H9 (cell line): ENCODE measurements around the gene NET1. TPM values are rescaled to one million over a fixed set of nuclear protein-coding genes. Genes with fewer than 3 reads are reported as not detected.

Source experiments
- DNase-seq: peaks from one replicate; pipeline ENCODE4 v3.0.0-alpha.2; 2017
- H2AFZ ChIP-seq: one replicate; pipeline ENCODE4 v1.6.1; 2013; ENCODE audit warnings: mild to moderate bottlenecking, low read length, control low read depth, moderate library complexity
- H2AK5ac ChIP-seq: 2 replicates; pipeline ENCODE4 v1.6.1; 2013; ENCODE audit warnings: low read length, control low read depth, mixed read lengths; ENCODE audit not compliant: insufficient read length
- H2BK120ac ChIP-seq: one replicate; pipeline ENCODE4 v1.6.1; 2013; ENCODE audit warnings: low read depth, mild to moderate bottlenecking, low read length, control low read depth, inconsistent platforms; ENCODE audit not compliant: poor library complexity, severe bottlenecking
- H2BK12ac ChIP-seq: 2 replicates; pipeline ENCODE4 v1.6.1; 2013; ENCODE audit warnings: low read length, control low read depth, mixed read lengths, low read depth; ENCODE audit not compliant: insufficient read length
- H2BK15ac ChIP-seq: 2 replicates; pipeline ENCODE4 v1.6.1; 2013; ENCODE audit warnings: low read depth, low read length, control low read depth
- H2BK20ac ChIP-seq: one replicate; pipeline ENCODE4 v1.6.1; 2013; ENCODE audit warnings: low read depth, mild to moderate bottlenecking, low read length, control low read depth, inconsistent platforms; ENCODE audit not compliant: poor library complexity, severe bottlenecking
- H2BK5ac ChIP-seq: 2 replicates; pipeline ENCODE4 v1.6.1; 2013; ENCODE audit warnings: low read length, control low read depth, mixed read lengths; ENCODE audit not compliant: insufficient read length
- H3K14ac ChIP-seq: 2 replicates; pipeline ENCODE4 v1.6.1; 2013; ENCODE audit warnings: low read length, control low read depth; ENCODE audit not compliant: insufficient read depth
- H3K18ac ChIP-seq: 2 replicates; pipeline ENCODE4 v1.6.1; 2013; ENCODE audit warnings: low read depth, mild to moderate bottlenecking, mixed read lengths, low read length, control low read depth; ENCODE audit not compliant: insufficient read length
- H3K23ac ChIP-seq: 2 replicates; pipeline ENCODE4 v1.6.1; 2013; ENCODE audit warnings: low read length, control low read depth, mixed read lengths, low read depth; ENCODE audit not compliant: insufficient read length
- H3K23me2 ChIP-seq: 2 replicates; pipeline ENCODE4 v1.6.1; 2013; ENCODE audit warnings: low read depth, mild to moderate bottlenecking, mixed read lengths, low read length, control low read depth; ENCODE audit not compliant: insufficient read length, poor library complexity, severe bottlenecking
- H3K27ac ChIP-seq: 2 replicates; pipeline ENCODE4 v1.5.1; 2013; ENCODE audit warnings: low read length, control low read depth, mixed read lengths, low read depth; ENCODE audit not compliant: insufficient read length
- H3K27me3 ChIP-seq: 2 replicates; pipeline ENCODE4 v1.6.1; 2013; ENCODE audit warnings: low read length, control low read depth, inconsistent platforms; ENCODE audit not compliant: insufficient read depth
- H3K4ac ChIP-seq: 2 replicates; pipeline ENCODE4 v1.6.1; 2013; ENCODE audit warnings: low read depth, mild to moderate bottlenecking, control low read depth, inconsistent platforms, low read length, moderate library complexity
- H3K4me1 ChIP-seq: 2 replicates; pipeline ENCODE4 v1.6.1; 2013; ENCODE audit warnings: low read length, control low read depth, inconsistent platforms; ENCODE audit not compliant: insufficient read depth
- H3K4me2 ChIP-seq: 2 replicates; pipeline ENCODE4 v1.6.1; 2013; ENCODE audit warnings: low read length, control low read depth, mixed read lengths; ENCODE audit not compliant: insufficient read length, insufficient read depth
- H3K56ac ChIP-seq: 2 replicates; pipeline ENCODE4 v1.6.1; 2013; ENCODE audit warnings: low read depth, mild to moderate bottlenecking, mixed read lengths, low read length, control low read depth; ENCODE audit not compliant: insufficient read length
- H3K79me1 ChIP-seq: 2 replicates; pipeline ENCODE4 v1.6.1; 2013; ENCODE audit warnings: low read depth, mild to moderate bottlenecking, moderate library complexity, low read length, control low read depth, inconsistent platforms; ENCODE audit not compliant: insufficient read depth, poor library complexity, severe bottlenecking
- H3K79me2 ChIP-seq: 2 replicates; pipeline ENCODE4 v1.6.1; 2013; ENCODE audit warnings: low read length, control low read depth, inconsistent platforms; ENCODE audit not compliant: insufficient read depth
- H3K9ac ChIP-seq: 2 replicates; pipeline ENCODE4 v1.6.1; 2013; ENCODE audit warnings: low read length, control low read depth, mixed read lengths; ENCODE audit not compliant: insufficient read length; ENCODE audit errors: extremely low read depth
- H3K9me3 ChIP-seq: one replicate; pipeline ENCODE4 v1.6.1; 2013; ENCODE audit warnings: low read depth, low read length, inconsistent platforms; ENCODE audit not compliant: control insufficient read depth
- H3T11ph ChIP-seq: one replicate; pipeline ENCODE4 v1.6.1; 2013; ENCODE audit warnings: mild to moderate bottlenecking, low read length, control low read depth, inconsistent platforms
- H4K20me1 ChIP-seq: one replicate; pipeline ENCODE4 v1.6.1; 2013; ENCODE audit not compliant: control insufficient read depth, insufficient read length, insufficient read depth
- H4K5ac ChIP-seq: 2 replicates; pipeline ENCODE4 v1.6.1; 2013; ENCODE audit warnings: low read depth, mild to moderate bottlenecking, mixed read lengths, low read length, control low read depth; ENCODE audit not compliant: insufficient read length
- H4K8ac ChIP-seq: replicated peaks from 2 replicates; pipeline ENCODE4 v1.6.1; 2013; ENCODE audit warnings: low read length, control low read depth, mixed read lengths, low read depth; ENCODE audit not compliant: insufficient read length
- H4K91ac ChIP-seq: 2 replicates; pipeline ENCODE4 v1.6.1; 2013; ENCODE audit warnings: low read depth, mild to moderate bottlenecking, moderate library complexity, mixed read lengths, low read length, control low read depth; ENCODE audit not compliant: insufficient read length
- H3K27ac Mint-ChIP-seq, 3 experiments: 2 replicates in 2 of 3; 3 replicates in 1 of 3; pipeline ENCODE4 v1.8.0; 2020 to 2021; ENCODE audit warnings: mixed read lengths in 3 of 3, mild to moderate bottlenecking in 1 of 3, moderate library complexity in 1 of 3
- H3K27me3 Mint-ChIP-seq: 2 replicates; pipeline ENCODE4 v1.8.0; 2021; ENCODE audit warnings: low read depth, mild to moderate bottlenecking, moderate library complexity, mixed read lengths
- H3K36me3 Mint-ChIP-seq, 3 experiments: 2 replicates in 2 of 3; 3 replicates in 1 of 3; pipeline ENCODE4 v1.8.0; 2020 to 2021; ENCODE audit warnings: low read depth in 3 of 3, mixed read lengths in 3 of 3; ENCODE audit not compliant: insufficient read depth in 1 of 3
- H3K4me1 Mint-ChIP-seq, 2 experiments: 2 replicates each; pipeline ENCODE4 v1.8.0; 2020; ENCODE audit warnings: mixed read lengths in 2 of 2
- H3K4me3 Mint-ChIP-seq, 2 experiments: 2 replicates in 1 of 2; 3 replicates in 1 of 2; pipeline ENCODE4 v1.8.0; 2020 to 2021; ENCODE audit warnings: mild to moderate bottlenecking in 2 of 2, mixed read lengths in 2 of 2, moderate library complexity in 1 of 2
- H3K9me3 Mint-ChIP-seq, 2 experiments: 2 replicates in 1 of 2; 3 replicates in 1 of 2; pipeline ENCODE4 v1.8.0; 2020; ENCODE audit warnings: mild to moderate bottlenecking in 2 of 2, mixed read lengths in 2 of 2, moderate library complexity in 1 of 2
- CTCF ChIP-seq: fragments of 200-600 bp; sonication (generic); conservative IDR thresholded peaks from 3 replicates; pipeline ENCODE4 v1.8.0; 2021; ENCODE audit warnings: antibody characterized with exemption, mild to moderate bottlenecking
- WGBS: extraction: QIAGEN DNeasy Blood & Tissue Kit; methylation state at CpG from one replicate; pipeline ENCODE4 v1.1.7; 2013; ENCODE audit warnings: missing lambda C conversion rate, low lambda C conversion rate, mixed read lengths; ENCODE audit not compliant: insufficient read length; ENCODE audit errors: extremely low coverage; 5-methylcytosine and 5-hydroxymethylcytosine counted together
- total RNA-seq: library from RNA; stranded (reverse); gene quantifications from 2 replicates; pipeline ENCODE4 v1.2.1, GENCODE V29; 2021

NET1 gene
- total RNA-seq, 1 experiment from 2014 or later = 50.6 TPM

GRCh38 chr10:5364374-5364773 lies 48.0 kb upstream of the NET1 start:
- H2BK12ac ChIP-seq = no peak overlapping the region
- H3K4me1 Mint-ChIP-seq = 0 out of 4 replicates have a peak, but pooled peaks cover 0 to 2% of the 10 kb centered on the region in 2 experiments

More at GRCh38 chr10:5364374-5364773, 48.0 kb upstream of the NET1 start:
- Histone ChIP-seq H3K4ac (no peak overlapping the region), H2BK20ac (no peak overlapping the region), H3K56ac (no peak overlapping the region), H3K4me1 (no peaks in the 10 kb centered on the region), H3K9ac (no peak overlapping the region), H3K79me2 (no peaks in the 10 kb centered on the region), H3K4me2 (no peak overlapping the region), H3K23me2 (no peaks in the 10 kb centered on the region), H2BK120ac (no peak overlapping the region), H4K5ac (no peak overlapping the region), H4K8ac (no peak overlapping the region), H4K91ac (no peak overlapping the region), H3K9me3 (no peaks in the 10 kb centered on the region), H3K23ac (no peak overlapping the region), H2BK5ac (no peak overlapping the region), H3K18ac (no peak overlapping the region), H2BK15ac (no peak overlapping the region), H3T11ph (no peak overlapping the region), H3K27ac (no peak overlapping the region), H4K20me1 (no peaks in the 10 kb centered on the region), H3K14ac (no peak overlapping the region), H2AK5ac (no peak overlapping the region), H2AFZ (no peak overlapping the region), H3K79me1 (no peaks in the 10 kb centered on the region), H3K27me3 (no peaks in the 10 kb centered on the region)
- no CpG with 5 or more reads among the region's 11 CpGs for WGBS
- DNase-seq = no peak
- no peak for TF ChIP-seq CTCF
- Mint-ChIP-seq H3K27ac (no peak overlapping the region), H3K36me3 (no peaks in the 10 kb centered on the region; a peak in 1 of 7 replicates), H3K27me3 (peaks cover 4% of the 10 kb centered on the region), H3K4me3 (no peak overlapping the region), H3K9me3 (peaks cover 2 to 47% of the 10 kb centered on the region in 2 experiments)
